HepG2 (cell line): Measurements from ENCODE around the gene FETUB. TPM values are rescaled to one million over a fixed set of nuclear protein-coding genes. Genes with fewer than 3 reads are reported as not detected.

ENCODE experiments used
- ARID4A ChIP-seq: sonication (generic); formaldehyde crosslinking; IDR thresholded peaks from 2 replicates; pipeline ENCODE4 v1.5.0; 2020; ENCODE audit warnings: mild to moderate bottlenecking, missing genetic modification reagents, borderline replicate concordance
- CCDC6 ChIP-seq: sonication (generic); formaldehyde crosslinking; IDR thresholded peaks from 2 replicates; pipeline ENCODE4 v1.8.1; 2022; ENCODE audit warnings: mild to moderate bottlenecking, missing genetic modification reagents, moderate library complexity
- DMAP1 ChIP-seq: IDR thresholded peaks from 2 replicates; pipeline ENCODE4 v1.6.1; 2016
- EP300 ChIP-seq, 3 experiments: sonication (generic) in 1 of 3; formaldehyde crosslinking in 1 of 3; IDR thresholded peaks; 2 replicates each; pipeline versions ENCODE4 v1.5.1 to v1.6.1; 2011 to 2020; ENCODE audit warnings: low read depth in 2 of 3, low read length in 2 of 3, borderline replicate concordance in 1 of 3, improper control_type of control experiment in 1 of 3, mild to moderate bottlenecking in 1 of 3, missing genetic modification reagents in 1 of 3, moderate library complexity in 1 of 3
- FOXA1 ChIP-seq, 2 experiments: fragments of 450-650 bp in 1 of 2; sonication (generic) in 1 of 2; formaldehyde crosslinking in 1 of 2; IDR thresholded peaks; 2 replicates each; pipeline versions ENCODE4 v1.4.0 to v1.6.1; 2016 to 2020; ENCODE audit warnings: missing genetic modification reagents in 1 of 2
- HOXA9 ChIP-seq: sonication (generic); formaldehyde crosslinking; IDR thresholded peaks from 2 replicates; pipeline ENCODE4 v1.8.1; 2022; ENCODE audit warnings: missing genetic modification reagents, mild to moderate bottlenecking, moderate library complexity, borderline replicate concordance
- IRF1 ChIP-seq: sonication (generic); formaldehyde crosslinking; IDR thresholded peaks from 2 replicates; pipeline ENCODE4 v1.4.0; 2020; ENCODE audit warnings: low read depth, mild to moderate bottlenecking, missing genetic modification reagents
- NFKBIZ ChIP-seq: IDR thresholded peaks from 2 replicates; pipeline ENCODE4 v1.6.1; 2018; ENCODE audit warnings: missing genetic modification reagents, missing compliant biosample characterization
- POGZ ChIP-seq: sonication (generic); formaldehyde crosslinking; IDR thresholded peaks from 2 replicates; pipeline ENCODE4 v1.4.0; 2020; ENCODE audit warnings: mild to moderate bottlenecking, missing genetic modification reagents
- PRPF4 ChIP-seq: fragments of 200-400 bp; formaldehyde crosslinking; IDR thresholded peaks from 2 replicates; pipeline ENCODE4 v1.6.1; 2016; ENCODE audit warnings: low read length, low read depth; ENCODE audit not compliant: poor library complexity, severe bottlenecking
- SSRP1 ChIP-seq: IDR thresholded peaks from 2 replicates; pipeline ENCODE4 v1.6.1; 2016; ENCODE audit warnings: control low read depth
- SUZ12 ChIP-seq: fragments of 150-350 bp; IDR thresholded peaks from 2 replicates; pipeline ENCODE4 v1.6.1; 2014; ENCODE audit warnings: low read depth, low read length
- THRA ChIP-seq: sonication (generic); formaldehyde crosslinking; IDR thresholded peaks from 2 replicates; pipeline ENCODE4 v1.4.0; 2020; ENCODE audit warnings: missing genetic modification reagents, borderline replicate concordance
- TOE1 ChIP-seq: sonication (generic); formaldehyde crosslinking; IDR thresholded peaks from 2 replicates; pipeline ENCODE4 v1.4.0; 2020; ENCODE audit warnings: mild to moderate bottlenecking, missing genetic modification reagents
- WIZ ChIP-seq: sonication (generic); formaldehyde crosslinking; IDR thresholded peaks from 2 replicates; pipeline ENCODE4 v1.5.1; 2020; ENCODE audit warnings: mild to moderate bottlenecking, missing genetic modification reagents
- ZNF558 ChIP-seq: sonication (generic); formaldehyde crosslinking; IDR thresholded peaks from 2 replicates; pipeline ENCODE4 v1.9.0; 2022; ENCODE audit warnings: mild to moderate bottlenecking, missing genetic modification reagents, borderline replicate concordance
- ZNF569 ChIP-seq: sonication (generic); formaldehyde crosslinking; IDR thresholded peaks from 2 replicates; pipeline ENCODE4 v1.5.0; 2020; ENCODE audit warnings: mild to moderate bottlenecking, missing genetic modification reagents, moderate library complexity, borderline replicate concordance
- ZNF770 ChIP-seq: sonication (generic); formaldehyde crosslinking; IDR thresholded peaks from 2 replicates; pipeline ENCODE4 v1.5.0; 2020; ENCODE audit warnings: mild to moderate bottlenecking, missing genetic modification reagents
- ZNF772 ChIP-seq: sonication (generic); formaldehyde crosslinking; IDR thresholded peaks from 2 replicates; pipeline ENCODE4 v1.5.0; 2020; ENCODE audit warnings: mild to moderate bottlenecking, missing genetic modification reagents
- ZZZ3 ChIP-seq: sonication (generic); formaldehyde crosslinking; IDR thresholded peaks from 2 replicates; pipeline ENCODE4 v1.4.0; 2020; ENCODE audit warnings: missing genetic modification reagents, mild to moderate bottlenecking, borderline replicate concordance
- polyA plus RNA-seq, 8 experiments: library from polyadenylated mRNA; depleted of rRNA in 3 of 8; stranded (reverse) in 7 of 8; unstranded in 1 of 8; fragments of >200 nt; fragmentation: Illumina TruSeq in 4 of 8; extraction: Trizol in 4 of 8; gene quantifications; 2 replicates each; pipeline versions ENCODE4 v1.2.1 to v1.2.3, GENCODE V29; 2011 to 2016; ENCODE audit warnings: low read depth in 4 of 8, missing spikeins in 1 of 8, mixed read lengths in 1 of 8; ENCODE audit not compliant: insufficient read depth in 1 of 8
- total RNA-seq, 5 experiments: library from RNA; depleted of rRNA; stranded (reverse); fragments of >200 nt; fragmentation: Illumina TruSeq; extraction: Trizol; gene quantifications; 2 replicates each; pipeline ENCODE4 v1.2.3, GENCODE V29; 2016; ENCODE audit warnings: low read depth in 1 of 5

The FETUB gene
- total and polyA plus RNA-seq, 2 of the 13 experiments (the other 11 are each of a cell fraction or from before 2014, with no cell fraction given), result 2.1 to 4.4 TPM

GRCh38 chr3:186599142-186599784 lies 40.9 kb upstream of the FETUB start (continued):
- TF ChIP-seq THRA (CRISPR knock-in tag) (peak; percentile 98), ZNF558 (CRISPR knock-in tag) (no peak), DMAP1 (peak; percentile 55; the same call in 1 of the 2 replicates), HOXA9 (no peak), ZNF770 (CRISPR knock-in tag) (peak; percentile 28; the same call in 1 of the 2 replicates), IRF1 (CRISPR knock-in tag) (no peak), PRPF4 (no peak), TOE1 (CRISPR knock-in tag) (peak; percentile 76; the same call in 1 of the 2 replicates), ZZZ3 (no peak), CCDC6 (CRISPR knock-in tag) (no peak), FOXA1 (IDR thresholded peaks at IDR 0.05) (no peak), FOXA1 (CRISPR knock-in tag; IDR thresholded peaks at IDR 0.05) (no peak), ARID4A (CRISPR knock-in tag) (no peak; the same call in 1 of the 2 replicates), POGZ (CRISPR knock-in tag) (peak; percentile 51; the same call in 1 of the 2 replicates), EP300 (IDR thresholded peaks at IDR 0.05; ENCODE audit: low read depth in 2 of 2, low read length in 2 of 2) (peak in 1 of 2 experiments; percentile 95; a peak in 3 of 4 replicates), EP300 (CRISPR knock-in tag; IDR thresholded peaks at IDR 0.05; ENCODE audit: borderline replicate concordance) (peak; percentile 60), ZNF569 (CRISPR knock-in tag) (no peak), NFKBIZ (CRISPR knock-in tag) (peak; percentile 72), SSRP1 (CRISPR knock-in tag) (no peak; the same call in 1 of the 2 replicates), WIZ (0 out of 2 replicates have a peak, but pooled peaks have one; percentile 48), SUZ12 (no peak), ZNF772 (CRISPR knock-in tag) (no peak)
